ENCODE measurements around the gene MPPED2.

The MPPED2 gene, protein sequence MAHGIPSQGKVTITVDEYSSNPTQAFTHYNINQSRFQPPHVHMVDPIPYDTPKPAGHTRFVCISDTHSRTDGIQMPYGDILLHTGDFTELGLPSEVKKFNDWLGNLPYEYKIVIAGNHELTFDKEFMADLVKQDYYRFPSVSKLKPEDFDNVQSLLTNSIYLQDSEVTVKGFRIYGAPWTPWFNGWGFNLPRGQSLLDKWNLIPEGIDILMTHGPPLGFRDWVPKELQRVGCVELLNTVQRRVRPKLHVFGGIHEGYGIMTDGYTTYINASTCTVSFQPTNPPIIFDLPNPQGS

DNA sequence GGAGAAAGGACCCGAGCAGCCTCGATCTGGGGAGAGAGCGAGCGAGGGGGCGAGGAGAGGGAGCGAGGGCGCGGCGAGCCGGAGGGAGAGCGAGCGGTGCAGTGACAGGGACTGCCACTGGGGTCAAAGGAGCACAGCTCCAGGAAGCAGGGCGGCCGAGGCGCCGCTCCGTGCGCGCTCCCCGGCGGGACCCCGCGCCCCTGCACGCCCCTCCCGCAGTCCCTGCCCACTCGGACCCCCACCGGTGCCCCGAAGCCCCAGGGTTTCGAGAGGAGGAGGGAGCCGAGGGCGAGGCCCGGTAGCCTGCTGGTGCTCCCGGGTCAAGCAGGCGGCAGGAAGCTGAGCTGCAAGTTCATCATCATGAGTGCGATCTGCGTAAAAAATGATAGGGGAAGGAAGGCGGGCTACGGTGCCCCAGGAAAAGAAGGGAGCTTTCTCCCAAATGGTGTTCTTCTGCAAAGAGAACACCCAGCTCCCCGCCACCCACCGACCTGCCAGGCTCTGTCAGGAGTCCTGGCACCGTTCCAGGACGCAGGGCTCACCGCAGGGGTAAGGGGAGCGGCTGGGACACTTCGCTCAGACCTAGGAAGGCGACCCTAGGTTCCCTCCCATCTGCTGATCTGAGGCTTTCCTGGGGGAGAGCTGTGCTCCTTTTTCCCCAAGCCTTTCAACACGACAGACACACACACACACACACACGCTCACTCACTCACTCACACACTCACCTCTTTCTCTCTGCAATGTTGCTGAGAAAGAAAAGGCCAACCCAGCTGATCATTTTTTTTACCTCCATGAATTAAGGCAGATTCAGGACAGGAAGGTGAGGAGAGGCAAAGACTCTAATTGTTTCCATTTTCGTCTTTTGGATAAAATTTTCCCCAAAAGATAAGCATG lies at the start of gene MPPED2:
Gene MPPED2 (minus strand): TSS at position 103 of the 894 bp plus-strand sequence. CDS start 5,980 bp downstream, outside the sequence.
- DNase-seq: peak; percentile 10

DNA sequence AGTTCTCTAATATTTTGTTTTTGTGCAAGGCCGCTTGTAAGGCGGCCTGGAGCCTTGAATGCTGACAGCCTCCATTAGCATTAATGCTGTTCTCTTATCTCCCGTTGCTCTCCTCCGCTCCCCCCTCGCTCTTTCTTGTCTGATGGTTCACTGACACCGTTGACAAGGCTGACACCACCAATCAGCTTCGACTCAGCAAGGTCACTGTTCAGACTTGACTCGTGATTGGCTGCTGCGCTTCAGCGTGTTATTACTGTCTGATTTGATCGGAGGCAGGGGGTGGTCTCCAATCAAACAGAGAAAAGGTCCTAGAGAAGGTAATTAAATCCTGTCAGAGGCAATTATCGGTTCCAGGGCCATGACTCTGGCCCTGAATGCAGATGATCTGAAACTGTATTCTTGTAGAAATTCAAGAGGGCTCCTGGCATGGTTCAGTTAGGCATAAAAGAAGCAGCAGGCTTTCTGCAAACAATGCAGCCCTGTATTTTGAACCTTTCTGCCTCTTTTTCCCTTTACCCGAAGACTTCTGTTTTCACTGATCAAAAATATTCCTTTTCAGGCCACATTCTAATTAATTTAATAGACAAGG lies 49.3 kb upstream of the MPPED2 start:
- DNase-seq: no peak

DNA sequence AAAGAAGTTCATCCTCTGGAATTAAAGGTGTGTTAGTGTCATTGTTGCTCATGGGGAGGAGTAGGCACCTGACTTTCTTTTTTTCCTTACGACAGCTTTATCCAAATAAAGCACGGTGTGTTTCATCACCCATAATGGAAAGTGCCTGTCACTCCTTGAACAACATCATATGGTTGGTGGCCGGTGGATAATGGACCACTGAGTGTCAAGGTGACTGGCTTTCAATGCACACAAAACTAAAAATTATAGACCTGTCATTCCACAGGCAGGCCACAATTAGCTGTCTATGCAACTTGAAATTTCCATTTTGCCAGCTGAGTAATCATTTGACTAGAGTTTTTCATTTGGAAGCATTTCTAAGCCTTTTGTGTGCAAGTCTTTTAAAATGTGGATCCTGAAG lies 45.0 kb upstream of the MPPED2 start:
- no peak for DNase-seq

DNA sequence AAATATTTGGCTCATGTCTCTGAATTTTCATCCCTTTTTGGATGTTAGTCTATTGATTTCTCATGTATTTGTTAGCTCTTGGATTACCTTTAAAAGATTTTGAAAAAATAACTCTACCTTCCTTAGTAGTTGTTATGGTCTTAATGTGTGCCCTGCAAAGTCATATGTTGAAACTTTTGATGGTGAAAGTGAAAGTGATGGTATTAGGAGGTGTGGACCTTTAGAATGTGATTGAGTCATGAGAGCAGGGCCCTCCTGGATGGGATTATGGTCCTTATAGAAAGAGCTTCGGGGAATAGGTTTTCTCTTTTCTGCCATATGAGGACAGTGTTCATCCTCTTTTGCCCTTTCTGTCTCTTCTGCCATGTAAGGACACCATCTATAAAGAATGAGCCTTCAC lies 33.6 kb upstream of the MPPED2 start:
- DNase-seq: no peak

DNA sequence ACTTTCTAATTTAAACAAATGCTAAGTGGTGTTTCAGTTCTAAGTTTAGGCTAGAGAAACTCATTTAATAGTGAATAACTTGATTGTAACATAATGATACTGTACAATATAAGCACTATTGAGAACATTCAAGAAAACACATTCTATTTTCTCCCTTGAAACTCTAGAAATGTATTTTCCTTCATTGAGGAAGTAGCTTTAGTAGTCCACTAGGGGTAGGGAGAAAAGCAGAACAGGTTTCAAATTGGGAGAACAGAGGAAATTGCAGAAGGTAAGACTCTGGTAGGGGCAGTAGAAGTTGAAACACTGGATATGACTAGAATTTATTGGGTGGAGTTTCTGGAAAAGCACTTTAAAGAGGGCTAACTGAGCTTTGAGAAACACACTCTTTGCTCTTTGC lies 31.6 kb upstream of the MPPED2 start:
- DNase-seq: no peak

DNA sequence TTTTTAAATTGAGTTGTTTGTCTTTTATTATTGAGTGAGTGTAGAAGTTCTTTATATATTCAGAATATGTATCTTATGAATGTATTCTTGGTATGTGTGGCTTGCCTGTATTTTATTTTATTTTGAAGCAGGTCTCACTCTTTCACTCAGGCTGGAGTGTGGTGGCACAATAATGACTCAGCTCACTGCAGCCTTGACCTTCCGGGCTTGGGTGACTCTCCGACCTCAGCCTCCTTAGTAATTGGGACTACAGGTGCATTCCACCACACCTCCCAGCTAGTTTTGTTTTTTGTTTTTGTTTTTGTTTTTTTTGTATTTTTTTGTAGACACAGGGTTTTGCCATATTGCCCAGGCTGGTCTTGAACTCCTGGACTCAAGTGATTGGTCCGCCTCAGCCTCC lies 24.5 kb upstream of the MPPED2 start:
- DNase-seq: no peak

DNA sequence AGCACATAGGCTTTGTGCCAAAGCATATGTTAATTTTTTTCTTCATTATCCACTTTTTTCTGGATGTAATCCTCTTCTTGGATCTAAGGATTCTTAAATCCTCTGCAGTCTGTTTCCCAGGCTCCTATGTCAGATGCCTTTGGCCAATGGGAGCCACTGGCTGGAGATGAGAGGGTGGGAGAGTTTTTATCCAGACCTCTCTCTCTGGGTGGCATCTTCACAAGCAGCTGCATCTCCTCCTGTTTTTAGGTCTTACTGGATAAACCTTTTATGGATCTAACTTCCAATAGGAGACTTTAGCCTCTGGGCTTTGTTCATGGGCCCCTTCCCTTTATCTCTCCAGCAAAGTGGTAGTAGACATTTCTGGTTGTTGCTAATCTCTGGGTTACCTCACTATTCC lies 22.4 kb upstream of the MPPED2 start:
- no peak for DNase-seq

DNA sequence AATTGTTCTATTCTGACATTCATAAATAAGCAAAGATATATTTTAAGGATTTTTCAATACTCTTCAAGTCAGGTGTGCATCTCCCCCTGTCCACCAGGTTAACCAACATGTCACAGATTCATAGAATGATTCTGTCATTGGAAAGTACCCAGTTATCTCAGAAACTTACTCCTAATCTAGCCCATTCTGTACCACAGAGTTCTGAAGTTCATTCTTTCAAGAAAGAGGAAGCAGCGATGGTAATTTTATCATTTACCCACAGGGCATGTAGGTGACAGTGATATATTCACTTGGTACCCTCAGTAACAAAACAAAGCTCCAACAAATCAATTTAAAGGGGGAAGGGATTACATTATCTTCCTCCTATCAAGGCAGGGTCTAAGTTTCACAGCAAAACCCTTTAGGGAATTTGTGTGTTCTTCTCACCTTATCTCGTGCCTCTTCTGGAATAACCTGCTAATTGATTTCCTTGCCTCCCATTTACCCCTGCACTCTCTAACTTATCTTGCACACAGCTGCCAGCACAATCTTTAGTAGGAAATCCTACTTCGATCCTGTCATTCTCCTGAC lies 19.0 kb upstream of the MPPED2 start:
- no peak for DNase-seq

DNA sequence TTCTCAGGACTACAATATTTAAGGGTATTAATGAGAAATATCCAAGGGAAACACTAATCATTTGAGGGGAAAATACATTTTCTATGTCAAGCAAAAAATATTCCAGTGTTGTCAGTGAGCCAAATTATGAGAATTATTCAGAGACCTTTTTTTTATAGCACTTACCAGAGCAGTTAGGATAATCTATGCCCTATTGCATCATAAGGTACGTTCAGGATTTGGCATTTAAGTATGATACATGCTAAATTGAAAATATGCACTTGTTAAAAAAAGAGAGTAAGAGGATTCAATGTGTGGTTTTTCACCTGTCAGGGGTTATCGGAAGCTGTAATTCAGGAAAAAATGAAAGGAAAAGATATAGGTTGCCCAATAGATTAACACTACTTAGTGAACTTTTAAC lies 17.2 kb upstream of the MPPED2 start:
- DNase-seq: no peak

DNA sequence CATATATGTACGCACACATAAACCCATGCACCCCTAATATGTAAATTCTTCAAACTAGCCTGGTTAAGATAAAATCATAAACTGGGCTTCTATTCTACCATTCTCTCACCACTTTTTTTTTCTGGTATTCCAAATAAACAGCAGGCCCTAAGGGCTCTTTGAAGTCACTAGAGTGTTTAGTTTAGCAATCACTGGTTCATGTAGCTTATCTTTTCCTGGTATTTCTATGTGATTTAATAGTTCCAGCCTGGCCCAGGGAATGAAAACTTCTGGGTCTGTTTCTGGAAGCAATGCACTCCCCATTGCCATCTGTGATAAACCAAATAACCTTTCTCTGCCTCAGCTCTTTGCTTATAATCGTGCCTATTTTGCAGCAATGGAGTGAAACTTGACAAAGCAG lies 10.7 kb upstream of the MPPED2 start:
- no peak for DNase-seq

DNA sequence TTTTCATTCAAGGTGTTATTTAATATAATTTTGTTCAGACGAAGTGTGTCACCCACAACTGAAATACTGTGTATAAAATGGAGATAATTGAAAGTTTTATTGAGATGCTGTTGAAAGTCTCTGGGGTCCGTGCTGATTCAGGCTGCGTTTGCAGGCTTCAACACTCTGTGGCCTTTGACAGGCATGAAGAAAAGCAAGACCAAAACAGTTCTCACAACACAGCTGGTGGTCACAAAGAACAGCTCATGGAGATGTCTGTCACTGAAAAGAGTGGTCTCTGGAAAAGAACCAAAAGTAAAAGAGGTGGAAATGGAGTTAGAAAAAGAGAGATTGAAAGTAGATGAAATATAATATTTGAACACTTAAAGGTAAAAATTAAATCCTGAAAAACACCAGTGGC lies 9.8 kb upstream of the MPPED2 start:
- no peak for DNase-seq

DNA sequence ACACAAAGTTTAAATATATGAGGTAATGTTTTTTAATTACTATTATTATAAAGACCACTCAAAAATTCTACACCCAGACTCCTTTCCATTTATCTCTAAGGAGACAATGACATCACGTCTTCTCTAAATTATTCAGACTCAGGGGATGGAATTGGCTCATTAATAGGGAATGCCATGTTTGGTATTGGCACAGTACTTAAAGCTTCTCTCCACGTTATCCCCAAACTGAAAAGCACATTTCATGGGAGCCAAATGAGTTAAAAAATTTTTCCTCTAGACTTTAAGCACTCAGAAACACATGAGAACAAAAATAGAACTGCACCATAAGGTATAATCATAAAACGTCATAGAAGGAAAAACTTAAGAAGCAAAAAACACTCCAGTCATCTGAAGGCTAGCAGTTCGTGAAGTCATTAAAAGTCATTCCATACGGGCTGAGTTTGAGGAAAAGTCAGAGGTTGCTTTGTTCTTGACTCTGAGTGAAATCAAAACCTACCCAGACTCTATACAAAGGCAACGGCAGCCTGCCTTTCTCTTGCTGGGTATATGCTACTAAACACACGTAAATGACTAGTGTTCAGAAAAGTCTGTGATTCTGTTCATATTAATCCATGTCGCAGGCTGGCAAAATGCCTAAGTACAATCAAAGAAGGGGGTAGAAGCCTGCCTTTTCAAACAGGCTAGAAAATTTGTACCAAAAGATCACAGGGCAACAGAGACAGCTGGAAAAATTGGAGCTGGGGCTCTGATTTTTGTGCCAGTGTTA lies 8.7 kb upstream of the MPPED2 start:
- no peak for DNase-seq

DNA sequence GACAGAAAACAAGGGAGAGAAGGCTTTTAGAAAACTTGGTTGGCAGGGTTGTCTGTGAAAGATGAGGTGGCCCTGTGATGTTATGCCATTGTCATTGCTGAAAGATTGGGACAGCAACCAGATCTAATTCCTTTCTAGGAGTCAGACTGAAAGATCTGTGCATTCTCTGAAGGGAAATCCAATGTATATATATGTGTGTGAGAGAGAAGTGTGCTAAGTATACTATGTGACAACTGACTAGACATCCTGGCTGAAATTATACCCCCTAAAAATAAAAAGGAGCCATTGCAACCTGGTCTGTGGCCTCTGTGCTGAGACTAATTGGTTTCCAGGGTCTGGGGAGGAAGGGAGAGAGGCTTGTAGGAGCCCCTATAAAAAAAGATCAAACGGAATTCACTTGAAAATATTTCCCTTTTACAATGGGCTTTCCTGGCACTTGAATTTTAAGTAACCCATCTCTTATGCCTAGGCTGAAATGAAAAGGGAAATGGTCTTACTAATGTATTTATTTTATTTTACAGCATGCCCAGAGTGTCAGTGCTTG lies 1.2 kb upstream of the MPPED2 start:
- DNase-seq: no peak

DNA sequence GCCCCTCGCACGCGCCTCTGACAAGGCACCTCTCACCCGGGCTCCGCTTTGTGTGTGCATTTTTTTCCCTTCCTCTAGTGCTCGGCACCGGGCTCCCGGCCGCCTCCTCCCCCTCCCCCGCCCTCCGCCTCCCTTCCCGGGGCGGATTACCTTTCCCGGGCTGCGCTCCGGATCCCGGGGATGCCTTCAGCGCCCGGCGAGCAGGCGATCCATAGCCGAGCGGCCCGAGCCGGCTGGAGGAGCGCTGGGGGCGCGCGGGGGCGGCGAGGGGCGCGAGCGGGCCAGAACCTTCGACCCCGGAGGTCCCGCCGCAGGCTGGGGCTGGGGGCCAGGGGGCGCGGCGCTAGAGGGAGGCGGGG lies 282 bp downstream of the MPPED2 start:
- no peak for DNase-seq

DNA sequence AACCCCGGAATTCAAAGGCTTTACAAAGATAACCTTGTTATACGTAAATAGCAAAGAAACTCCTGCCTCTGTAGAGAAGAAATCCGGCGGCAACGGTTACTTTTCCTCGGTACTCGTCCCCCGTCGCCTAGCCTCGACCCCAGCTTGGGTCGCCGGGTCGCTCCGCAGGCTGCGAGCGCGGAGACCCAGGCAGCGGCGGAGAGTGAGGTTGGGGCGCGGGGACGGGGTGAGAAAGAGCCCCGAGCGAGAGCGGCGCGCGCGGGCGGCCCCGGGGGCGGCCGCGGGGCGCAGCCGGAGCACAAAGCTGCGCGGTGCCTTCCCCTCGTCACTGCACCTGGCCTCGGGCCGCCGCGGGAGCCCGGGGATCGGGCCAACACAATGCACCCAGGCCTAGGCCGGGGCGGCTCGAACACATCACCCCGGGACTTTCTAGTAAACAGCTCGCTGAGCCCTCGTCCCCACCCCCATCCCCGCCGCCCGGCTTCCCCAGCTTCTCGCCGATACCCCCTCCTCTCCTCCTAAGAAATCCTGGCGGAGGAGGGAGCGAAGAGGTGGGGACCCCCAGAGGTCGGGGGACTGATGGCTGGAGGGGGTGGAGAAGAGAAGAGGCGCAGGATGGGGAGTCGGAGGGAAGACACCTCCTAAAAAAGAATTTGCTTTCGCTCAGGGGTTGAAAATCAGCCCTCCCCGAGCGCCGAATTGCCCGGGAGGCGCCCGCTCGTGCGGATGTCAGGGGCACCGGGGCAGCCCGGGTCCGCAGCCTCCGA lies 845 bp downstream of the MPPED2 start:
- DNase-seq: no peak

DNA sequence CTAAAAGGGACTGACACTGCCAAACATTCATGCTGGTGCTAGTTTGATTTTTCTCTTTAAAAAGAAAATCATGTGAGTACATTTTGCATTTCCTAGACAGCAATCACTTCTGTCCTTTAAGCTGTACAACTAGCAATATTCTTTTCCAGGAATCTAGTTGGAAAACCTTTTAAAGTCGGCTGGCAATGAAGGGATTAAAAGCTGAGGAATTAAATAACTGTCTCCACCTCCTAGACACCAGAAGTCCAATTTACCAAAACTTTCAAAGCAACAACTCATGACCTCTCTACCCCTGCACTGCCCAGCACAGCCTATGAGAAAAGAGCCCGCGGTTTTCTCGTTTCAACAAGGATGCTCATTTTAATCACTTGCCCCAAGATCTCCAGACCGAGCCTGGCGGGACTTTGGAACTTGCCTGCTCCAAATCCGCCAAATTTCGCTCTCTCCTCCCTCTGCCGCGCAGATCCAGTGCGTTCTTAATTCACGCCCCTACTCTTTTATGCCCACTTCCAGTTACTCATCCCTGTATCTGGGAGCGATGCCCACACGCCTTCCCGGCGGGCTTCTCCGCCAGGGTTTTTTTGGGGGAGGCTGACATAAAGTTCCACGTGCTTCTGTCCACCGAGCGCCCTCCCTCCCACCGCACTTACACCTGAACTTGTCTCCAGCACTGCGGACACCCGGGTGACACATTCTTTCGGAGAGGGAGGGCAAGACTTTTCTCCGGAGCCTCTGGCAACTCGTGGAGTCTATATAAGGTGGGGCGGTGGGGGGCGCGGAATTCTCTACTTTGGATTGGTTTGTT lies 2.5 kb downstream of the MPPED2 start:
- no peak for DNase-seq

DNA sequence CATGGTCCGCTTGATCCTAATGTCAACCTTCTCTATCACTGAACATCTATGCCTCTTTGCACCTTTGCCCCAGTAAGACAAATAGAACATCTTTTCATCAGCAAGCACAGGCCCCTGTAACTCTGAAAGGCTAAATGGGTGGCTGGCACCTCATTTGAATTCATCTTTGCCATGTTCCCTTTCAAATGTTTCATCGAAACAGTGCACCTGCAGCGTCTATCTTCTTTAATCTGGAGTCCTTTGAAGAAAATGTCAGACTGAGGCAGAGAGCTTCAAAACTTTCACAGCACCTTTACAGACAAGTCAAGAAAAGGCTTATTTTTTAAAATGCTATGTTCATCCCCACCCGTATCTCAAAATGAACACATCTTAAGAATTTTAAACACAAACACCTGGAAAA lies 3.4 kb downstream of the MPPED2 start:
- DNase-seq: no peak

DNA sequence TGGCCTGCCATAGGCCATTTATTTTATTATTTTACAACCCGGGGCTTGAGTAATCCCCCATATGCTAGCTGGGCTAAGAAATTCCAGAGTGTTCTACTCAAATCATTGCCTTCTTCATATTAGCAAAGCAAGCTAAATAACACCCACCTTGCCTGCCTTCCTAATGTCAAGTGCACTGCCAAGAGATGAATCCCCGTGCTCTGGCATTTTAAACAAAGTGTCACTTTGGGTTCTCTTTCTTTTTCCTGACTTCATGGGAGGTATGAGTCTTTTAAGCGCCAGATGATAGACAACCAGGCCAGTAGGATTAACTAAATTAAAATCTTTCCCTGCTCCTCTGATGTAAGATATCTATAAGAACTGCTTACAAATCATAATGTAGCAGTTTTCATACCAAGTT lies 4.5 kb downstream of the MPPED2 start:
- DNase-seq: no peak

DNA sequence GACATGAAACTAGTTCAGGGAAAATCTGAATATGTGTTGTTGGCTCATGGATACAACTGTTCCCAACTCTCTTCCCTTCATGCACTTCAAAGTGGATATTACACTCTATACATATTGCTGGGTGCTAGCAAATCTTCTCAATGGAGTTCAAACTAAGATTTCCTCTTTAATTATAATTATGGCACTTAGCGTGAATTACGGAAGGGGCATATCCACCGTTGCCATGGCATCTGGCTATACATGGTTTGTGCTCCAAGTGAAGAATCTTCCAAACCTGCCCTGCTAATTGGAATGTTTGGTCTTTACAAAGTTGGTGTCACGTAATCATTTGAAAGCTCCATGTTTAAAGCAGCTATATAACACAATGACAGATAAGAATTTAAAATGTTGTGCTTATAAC lies 5.6 kb downstream of the MPPED2 start:
- no peak for DNase-seq

DNA sequence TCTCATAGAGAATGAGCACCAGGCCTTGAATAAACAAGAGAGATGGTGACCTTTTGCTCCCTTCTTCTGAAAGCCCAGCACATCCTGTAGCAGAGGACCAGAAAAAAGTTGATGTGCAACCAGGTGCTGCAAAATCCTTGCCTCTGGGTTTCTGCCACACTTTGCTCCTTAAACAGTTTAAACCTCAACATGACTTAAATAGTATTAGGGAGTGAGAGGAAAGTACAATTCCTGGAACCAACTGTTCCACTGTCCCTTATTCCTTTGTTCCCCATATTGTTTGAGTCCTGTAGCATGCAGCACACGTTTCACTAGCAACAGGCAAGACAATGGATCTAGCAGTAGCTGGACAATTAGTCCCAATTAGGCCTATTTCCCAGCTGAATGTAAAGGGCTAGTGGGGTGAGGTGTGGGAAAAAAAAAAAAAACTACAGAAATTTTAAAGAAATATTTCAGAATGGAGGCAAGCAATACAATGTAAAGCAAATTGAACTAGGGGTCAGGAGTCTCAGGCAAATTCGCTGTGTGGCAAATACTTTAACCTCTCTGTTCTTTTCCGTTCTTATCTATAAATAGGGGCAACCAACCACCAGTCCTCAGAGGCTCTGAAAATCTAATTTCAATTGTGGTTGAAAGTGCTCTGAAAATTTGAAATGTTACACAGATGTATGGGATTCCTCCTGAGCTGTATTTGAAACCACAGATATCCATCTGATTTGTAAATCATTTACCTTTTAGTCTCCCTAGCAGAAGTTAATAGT lies 6.6 kb downstream of the MPPED2 start:
- DNase-seq: no peak

Measured in hematopoietic multipotent progenitor cell treated with erythropoietin and hydrocortisone succinate and interleukin-3 and kit ligand, for 8 days (in vitro differentiated cells).